Breast epithelium (tissue), 3 donors: ENCODE measurements around the gene RRP1.

Experiments
- CTCF ChIP-seq, 3 donors: fragments of 450-650 bp; IDR thresholded peaks; one replicate each; pipeline ENCODE4 v1.5.1; 2016 to 2017; ENCODE audit warnings: antibody characterized with exemption in 3 of 3, mild to moderate bottlenecking in 3 of 3, moderate library complexity in 3 of 3
- POLR2A ChIP-seq: fragments of 450-650 bp; IDR thresholded peaks from one replicate; pipeline ENCODE4 v1.6.1; 2016; ENCODE audit warnings: antibody characterized with exemption, mild to moderate bottlenecking, moderate library complexity
- POLR2AphosphoS5 ChIP-seq, 3 donors: sonication (generic); formaldehyde crosslinking; IDR thresholded peaks; one replicate each; pipeline ENCODE4 v1.6.1; 2017; ENCODE audit warnings: antibody characterized with exemption in 3 of 3

GRCh38 chr21:43815107-43815613 lies 25.8 kb downstream of the RRP1 start:
- no peak for TF ChIP-seq POLR2A
- no peak for TF ChIP-seq CTCF (IDR thresholded peaks at IDR 0.05)
- TF ChIP-seq POLR2AphosphoS5 (IDR thresholded peaks at IDR 0.05) = no peak
